HEK293T (cell line): ENCODE data around the gene CEACAM6.

Source experiments
- BHLHE40 ChIP-seq: fragments of 450-650 bp; IDR thresholded peaks from 2 replicates; pipeline ENCODE4 v1.6.1; 2016; ENCODE audit warnings: mild to moderate bottlenecking, moderate library complexity, borderline replicate concordance
- CTBP1 ChIP-seq: fragments of 450-650 bp; IDR thresholded peaks from 2 replicates; pipeline ENCODE4 v1.6.1; 2016; ENCODE audit warnings: borderline replicate concordance
- ELF4 ChIP-seq: fragments of 450-650 bp; IDR thresholded peaks from 2 replicates; pipeline ENCODE4 v1.6.1; 2017; ENCODE audit warnings: antibody characterized with exemption
- FOXA1 ChIP-seq: fragments of 450-650 bp; IDR thresholded peaks from 2 replicates; pipeline ENCODE4 v1.6.1; 2016; ENCODE audit warnings: mild to moderate bottlenecking
- FOXK2 ChIP-seq: fragments of 450-650 bp; IDR thresholded peaks from 2 replicates; pipeline ENCODE4 v1.6.1; 2016; ENCODE audit warnings: mild to moderate bottlenecking
- HDGF ChIP-seq: fragments of 450-650 bp; IDR thresholded peaks from 2 replicates; pipeline ENCODE4 v1.6.1; 2017; ENCODE audit warnings: antibody characterized with exemption, borderline replicate concordance
- L3MBTL2 ChIP-seq: fragments of 450-650 bp; conservative IDR thresholded peaks from 2 replicates; pipeline ENCODE4 v1.6.1; 2016; ENCODE audit warnings: mild to moderate bottlenecking
- LEF1 ChIP-seq: fragments of 450-650 bp; IDR thresholded peaks from 2 replicates; pipeline ENCODE4 v1.6.1; 2017; ENCODE audit warnings: mild to moderate bottlenecking, borderline replicate concordance
- SP1 ChIP-seq: fragments of 450-650 bp; IDR thresholded peaks from 2 replicates; pipeline ENCODE4 v1.6.1; 2017

DNA sequence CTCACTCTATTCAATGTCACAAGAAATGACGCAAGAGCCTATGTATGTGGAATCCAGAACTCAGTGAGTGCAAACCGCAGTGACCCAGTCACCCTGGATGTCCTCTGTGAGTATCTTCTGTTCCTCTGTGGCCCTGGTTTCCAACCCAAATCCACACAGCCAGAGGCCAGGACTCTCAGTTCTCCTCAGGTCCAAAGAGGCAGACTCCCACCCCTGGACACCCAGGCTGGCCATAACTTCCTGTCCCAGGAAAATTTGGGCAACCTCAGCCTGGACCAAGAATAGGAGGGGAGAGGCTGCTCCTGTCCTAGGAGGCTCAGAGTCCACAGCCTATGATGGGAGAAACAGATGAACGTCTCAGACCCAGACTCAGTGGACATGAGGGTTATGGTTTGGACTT lies 35.2 kb upstream of the CEACAM6 start:
- TF ChIP-seq HDGF (no peak), SP1 (no peak), ELF4 (no peak), FOXA1 (no peak), LEF1 (no peak), FOXK2 (no peak), BHLHE40 (no peak), L3MBTL2 (no peak), CTBP1 (no peak)
